A549 (cell line): ENCODE data around the gene PDGFA. TPM values are rescaled to one million over a fixed set of nuclear protein-coding genes. Genes with fewer than 3 reads are reported as not detected.

Experiments
- ATAC-seq, 2 experiments: fragments of 200-7000 bp in 1 of 2; fragments of >200 bp in 1 of 2; cut with Nextera tagmentation in 1 of 2; cut with Tn5 transposase in 1 of 2; 3 replicates each; pipeline versions ENCODE4 v1.8.0 to v1.9.1; 2018 to 2020; ENCODE audit warnings: mild to moderate bottlenecking in 1 of 2, moderate library complexity in 1 of 2
- CTCF ChIA-PET: fragments of 300-600 bp; sonication (Branson Sonifier 250); formaldehyde crosslinking; extraction: SDS; loops from one replicate; lab custom pipeline; 2021; ENCODE audit warnings: antibody characterized with exemption, inconsistent platforms; lab: Yijun Ruan, JAX
- POLR2A ChIA-PET: fragments of 350-600 bp; formaldehyde crosslinking; extraction: SDS; loops from one replicate; lab custom pipeline; 2021; ENCODE audit warnings: antibody characterized with exemption, inconsistent platforms; lab: Yijun Ruan, JAX
- DNase-seq, 2 experiments: peaks; one replicate each; pipeline versions ENCODE4 v3.0.0 to v3.0.0-alpha.2; 2011 to 2016; ENCODE audit warnings: low read depth in 1 of 2, low spot score in 1 of 2
- FAIRE-seq: peaks from 2 replicates; lab custom pipeline; 2011; peaks lifted over from hg19 to GRCh38; lab: Jason Lieb, UNC
- H3K27ac ChIP-seq, 2 experiments: fragments of >200 bp; sonication (Bioruptor Twin); formaldehyde crosslinking; 3 replicates each; pipeline ENCODE4 v1.5.1; 2016 to 2017
- H3K4me1 ChIP-seq: fragments of >200 bp; sonication (Bioruptor Twin); formaldehyde crosslinking; 3 replicates; pipeline ENCODE4 v1.6.1; 2016
- H3K4me2 ChIP-seq: fragments of >200 bp; sonication (Bioruptor Twin); formaldehyde crosslinking; 3 replicates; pipeline ENCODE4 v1.6.1; 2016
- H3K4me3 ChIP-seq: fragments of >200 bp; sonication (Bioruptor Twin); formaldehyde crosslinking; 3 replicates; pipeline ENCODE4 v1.5.1; 2016
- H3K9me3 ChIP-seq: fragments of >200 bp; sonication (Bioruptor Twin); formaldehyde crosslinking; 3 replicates; pipeline ENCODE4 v1.6.1; 2016
- CBX2 ChIP-seq: fragments of 200-600 bp; sonication (generic); IDR thresholded peaks from 2 replicates; pipeline ENCODE4 v1.6.1; 2016; ENCODE audit warnings: low read depth, mild to moderate bottlenecking, borderline replicate concordance
- CHD4 ChIP-seq: fragments of 200-600 bp; sonication (generic); IDR thresholded peaks from 2 replicates; pipeline ENCODE4 v1.6.1; 2016; ENCODE audit warnings: antibody characterized with exemption, mild to moderate bottlenecking, borderline replicate concordance
- EHMT2 ChIP-seq: fragments of 200-600 bp; sonication (generic); IDR thresholded peaks from 2 replicates; pipeline ENCODE4 v1.6.1; 2016; ENCODE audit warnings: antibody characterized with exemption, low read depth, mild to moderate bottlenecking, moderate library complexity
- EP300 ChIP-seq, 2 experiments: fragments of >200 bp; sonication (Bioruptor Twin); formaldehyde crosslinking; IDR thresholded peaks; 2 replicates in 1 of 2; 3 replicates in 1 of 2; pipeline ENCODE4 v1.6.1; 2016 to 2017
- FOXS1 ChIP-seq: fragments of 250-450 bp; sonication (Bioruptor Pico); IDR thresholded peaks from 2 replicates; pipeline ENCODE4 v1.5.0; 2020; ENCODE audit warnings: mild to moderate bottlenecking, moderate library complexity
- GATA3 ChIP-seq: IDR thresholded peaks from 2 replicates; pipeline ENCODE4 v1.6.1; 2012; ENCODE audit warnings: borderline replicate concordance
- HEYL ChIP-seq: fragments of 250-450 bp; sonication (Bioruptor Pico); IDR thresholded peaks from 2 replicates; pipeline ENCODE4 v1.8.0; 2021; ENCODE audit warnings: mild to moderate bottlenecking, moderate library complexity
- HOXA7 ChIP-seq: fragments of 250-450 bp; sonication (Bioruptor Pico); IDR thresholded peaks from 2 replicates; pipeline ENCODE4 v1.5.0; 2020; ENCODE audit warnings: mild to moderate bottlenecking, moderate library complexity
- KDM5A ChIP-seq: fragments of 200-600 bp; sonication (generic); IDR thresholded peaks from 2 replicates; pipeline ENCODE4 v1.6.1; 2016; ENCODE audit warnings: antibody characterized with exemption, mild to moderate bottlenecking
- MAFK ChIP-seq: fragments of 450-650 bp; IDR thresholded peaks from 2 replicates; pipeline ENCODE4 v1.6.1; 2014; ENCODE audit not compliant: partially characterized antibody
- NFE2L2 ChIP-seq: fragments of 150-350 bp; conservative IDR thresholded peaks from 2 replicates; pipeline ENCODE4 v1.6.1; 2014; ENCODE audit warnings: low read length
- NPAS2 ChIP-seq: fragments of 250-450 bp; sonication (Bioruptor Pico); IDR thresholded peaks from 2 replicates; pipeline ENCODE4 v1.8.0; 2022; ENCODE audit warnings: mild to moderate bottlenecking, moderate library complexity, borderline replicate concordance
- POLR2AphosphoS2 ChIP-seq: conservative IDR thresholded peaks from 2 replicates; pipeline ENCODE4 v1.6.1; 2012; ENCODE audit warnings: low read length, improper control_type of control experiment, inconsistent platforms
- RARB ChIP-seq: fragments of 250-450 bp; sonication (Bioruptor Pico); IDR thresholded peaks from 2 replicates; pipeline ENCODE4 v1.8.0; 2021; ENCODE audit warnings: mild to moderate bottlenecking, moderate library complexity
- SREBF2 ChIP-seq: fragments of 450-650 bp; IDR thresholded peaks from 2 replicates; pipeline ENCODE4 v1.6.1; 2014; ENCODE audit warnings: mild to moderate bottlenecking, moderate library complexity
- WGBS: methylation state at CpG from one replicate; pipeline ENCODE4 v1.1.6; 2017; ENCODE audit errors: missing lambda C conversion rate; 5-methylcytosine and 5-hydroxymethylcytosine counted together
- polyA plus RNA-seq, 4 experiments: library from polyadenylated mRNA; depleted of rRNA in 3 of 4; stranded (reverse); fragments of >200 nt; fragmentation: RNase III in 1 of 4; extraction: RNeasy Plus Mini Kit Qiagen cat#74134 plus additional on column Dnase treatment in 1 of 4; gene quantifications; 2 replicates in 3 of 4; 3 replicates in 1 of 4; pipeline ENCODE4 v1.2.3, GENCODE V29; 2011 to 2017
- TF ChIP-seq, protein P1 (sequence below): IDR thresholded peaks from 2 replicates; pipeline ENCODE4 v1.6.1; 2012
- TF ChIP-seq, protein P2 (sequence below): IDR thresholded peaks from 2 replicates; pipeline ENCODE4 v1.6.1; 2012

The PDGFA gene
- polyA plus RNA-seq, 2 of the 4 experiments (the other 2 are of a cell fraction) = 12.8 to 14.9 TPM

DNA sequence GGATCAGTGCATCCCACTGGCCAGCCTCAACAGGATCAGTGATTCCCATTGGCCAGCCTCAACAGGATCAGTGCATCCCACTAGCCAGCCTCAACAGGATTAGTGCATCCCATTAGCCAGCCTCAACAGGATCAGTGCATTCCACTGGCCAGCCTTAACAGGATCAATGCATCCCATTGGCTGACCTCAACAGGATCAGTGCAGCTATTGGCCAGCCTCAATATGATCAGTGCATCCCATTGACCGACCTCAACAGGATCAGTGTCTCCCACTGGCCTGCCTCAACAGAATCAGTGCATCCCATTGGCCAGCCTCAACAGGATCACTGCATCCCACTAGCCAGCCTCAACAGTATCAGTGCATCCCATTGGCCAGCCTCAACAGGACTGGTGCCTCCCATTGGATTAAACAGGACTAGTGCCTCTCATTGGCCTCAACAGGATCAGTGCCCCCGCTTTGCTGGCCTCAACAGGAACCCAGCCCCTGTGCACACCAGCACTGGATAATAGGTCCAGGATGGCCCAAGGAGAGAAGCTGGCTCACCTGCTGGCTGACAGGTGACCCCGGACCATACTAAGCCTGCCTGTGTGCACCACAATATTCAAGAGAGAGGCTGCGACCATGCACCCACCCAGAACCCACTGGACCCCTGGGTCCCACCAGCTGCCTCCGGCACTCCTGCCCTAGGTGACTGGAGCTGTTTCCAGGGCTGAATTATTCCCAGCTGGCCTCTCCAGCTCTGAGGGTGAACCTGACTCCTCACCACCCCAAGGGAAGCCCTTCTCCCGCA is 59.9 kb downstream of the PDGFA start (continued):
- TF ChIP-seq MAFK (no peak), CHD4 (no peak)
- TF ChIP-seq, protein P1, sequence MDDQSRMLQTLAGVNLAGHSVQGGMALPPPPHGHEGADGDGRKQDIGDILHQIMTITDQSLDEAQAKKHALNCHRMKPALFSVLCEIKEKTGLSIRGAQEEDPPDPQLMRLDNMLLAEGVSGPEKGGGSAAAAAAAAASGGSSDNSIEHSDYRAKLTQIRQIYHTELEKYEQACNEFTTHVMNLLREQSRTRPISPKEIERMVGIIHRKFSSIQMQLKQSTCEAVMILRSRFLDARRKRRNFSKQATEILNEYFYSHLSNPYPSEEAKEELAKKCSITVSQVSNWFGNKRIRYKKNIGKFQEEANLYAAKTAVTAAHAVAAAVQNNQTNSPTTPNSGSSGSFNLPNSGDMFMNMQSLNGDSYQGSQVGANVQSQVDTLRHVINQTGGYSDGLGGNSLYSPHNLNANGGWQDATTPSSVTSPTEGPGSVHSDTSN = no peak

DNA sequence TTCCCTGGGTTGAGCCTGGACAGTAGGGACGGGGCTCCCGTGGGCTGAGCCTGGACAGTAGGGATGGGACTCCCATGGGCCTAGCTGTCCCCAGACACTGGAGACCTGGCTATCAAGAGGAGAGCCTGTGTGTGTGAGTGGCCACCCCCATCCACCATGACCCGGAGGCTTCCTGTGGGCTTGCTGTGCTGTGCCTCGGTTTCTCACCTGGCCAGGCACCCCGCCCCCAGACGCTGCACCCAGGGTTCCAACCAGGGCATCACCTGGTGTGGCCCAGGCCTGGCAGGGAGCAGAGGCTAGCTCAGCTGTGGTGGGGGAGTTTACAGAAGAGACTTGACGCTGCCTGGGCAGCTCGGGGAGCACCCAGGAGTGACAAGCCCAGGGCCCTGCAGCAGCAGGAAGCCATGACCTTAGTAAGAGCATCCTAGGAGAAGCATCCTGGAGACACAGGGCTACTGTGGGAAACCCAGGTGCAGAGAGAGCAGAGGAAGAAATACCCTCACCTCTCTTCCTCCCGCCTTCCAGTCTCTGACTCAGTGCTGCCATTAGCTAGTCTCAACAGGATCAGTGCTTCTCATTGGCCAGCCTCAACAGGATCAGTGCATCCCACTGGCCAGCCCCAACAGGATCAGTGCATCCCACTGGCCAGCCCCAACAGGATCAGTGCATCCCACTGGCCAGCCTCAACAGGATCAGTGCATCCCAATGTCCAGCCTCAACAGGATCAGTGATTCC is 61.0 kb downstream of the PDGFA start:
- ATAC-seq = peak in 1 of 2 experiments; percentile 21; a peak in 2 of 6 replicates
- CTCF ChIA-PET = no interaction called here
- no peaks in the 10 kb centered on the region; the same call in 2 of the 3 replicates for H3K9me3 ChIP-seq
- no peak overlapping the region for H3K4me3 ChIP-seq
- POLR2A ChIA-PET = no interaction called here
- H3K27ac ChIP-seq = no peak overlapping the region
- TF ChIP-seq CHD4 (no peak), EHMT2 (no peak), RARB (CRISPR knock-in tag) (no peak), NPAS2 (CRISPR knock-in tag) (no peak), EP300 (IDR thresholded peaks at IDR 0.05) (no peak), POLR2AphosphoS2 (no peak), HOXA7 (no peak), FOXS1 (CRISPR knock-in tag) (no peak), KDM5A (no peak)
- TF ChIP-seq, protein P2, sequence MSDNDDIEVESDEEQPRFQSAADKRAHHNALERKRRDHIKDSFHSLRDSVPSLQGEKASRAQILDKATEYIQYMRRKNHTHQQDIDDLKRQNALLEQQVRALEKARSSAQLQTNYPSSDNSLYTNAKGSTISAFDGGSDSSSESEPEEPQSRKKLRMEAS = no peak
- WGBS = 79% methylated on average over 7 of the region's 9 CpGs
- no peak overlapping the region for H3K4me2 ChIP-seq
- DNase-seq = no peak
- peaks cover 6% of the 10 kb centered on the region; the same call in 1 of the 3 replicates for H3K4me1 ChIP-seq
- FAIRE-seq = no peak

DNA sequence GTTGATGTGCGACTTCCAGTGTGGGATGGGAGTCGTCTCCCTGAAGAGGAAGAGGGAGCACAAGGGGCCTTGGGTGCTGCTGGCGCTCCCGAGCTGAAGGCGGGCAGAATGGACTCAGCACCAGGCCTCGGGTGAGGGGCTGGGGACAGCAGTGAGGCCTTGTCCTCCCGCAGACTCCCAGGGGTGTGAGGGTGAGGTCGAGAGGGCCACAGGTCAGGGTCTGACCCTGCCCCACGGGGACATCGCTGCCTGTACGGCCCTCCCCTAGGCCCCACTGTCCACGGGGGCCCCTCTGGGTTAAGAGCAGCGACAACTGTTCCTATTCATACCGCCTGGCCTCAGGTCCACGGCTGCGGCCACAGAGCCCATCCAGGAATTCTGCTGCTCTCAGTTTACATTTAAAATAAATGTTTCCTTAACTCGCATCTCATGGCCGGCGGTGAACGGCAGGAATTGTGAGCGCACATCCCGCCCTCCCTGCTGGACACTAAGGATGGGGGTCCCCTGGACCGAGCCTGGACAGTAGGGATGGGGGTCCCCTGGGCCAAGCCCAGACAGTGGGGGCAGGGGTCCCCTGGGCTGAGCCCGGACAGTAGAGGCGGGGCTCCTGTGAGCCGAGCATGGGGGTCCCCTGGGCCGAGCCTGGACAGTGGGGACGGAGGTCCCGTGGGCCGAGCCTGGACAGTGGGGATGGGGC is 61.7 kb downstream of the PDGFA start:
- POLR2A ChIA-PET = no interaction called here
- CTCF ChIA-PET = no interaction called here
- Histone ChIP-seq H3K4me1 (peaks cover 6% of the 10 kb centered on the region; the same call in 1 of the 3 replicates), H3K9me3 (no peaks in the 10 kb centered on the region; the same call in 2 of the 3 replicates), H3K4me2 (no peak overlapping the region), H3K27ac (no peak overlapping the region), H3K4me3 (no peak overlapping the region)
- TF ChIP-seq GATA3 (no peak), NFE2L2 (no peak), HEYL (CRISPR knock-in tag) (no peak), EHMT2 (no peak), SREBF2 (no peak), CBX2 (no peak)
- ATAC-seq = no peak
- FAIRE-seq = no peak
- DNase-seq = no peak
- 66% methylated on average over 25 of the region's 30 CpGs for WGBS
